Right cardiac atrium (tissue), 5 donors: ENCODE results near the gene TKT. TPM values are rescaled to one million over a fixed set of nuclear protein-coding genes. Genes with fewer than 3 reads are reported as not detected.

ENCODE experiments used
- ATAC-seq, 2 donors: fragments of 200-7000 bp; cut with Tn5 transposase; one replicate each; pipeline versions ENCODE4 v1.8.0 to v1.9.1; 2020; ENCODE audit warnings: moderate library complexity in 2 of 2, mild to moderate bottlenecking in 1 of 2
- DNase-seq, 3 donors: peaks; one replicate each; pipeline ENCODE4 v3.0.0-alpha.2; 2020
- H3K27ac ChIP-seq: one replicate; pipeline ENCODE4 v1.5.1; 2013; ENCODE audit warnings: mild to moderate bottlenecking, low read length, control low read depth, moderate library complexity
- H3K27me3 ChIP-seq: one replicate; pipeline ENCODE4 v1.6.1; 2013; ENCODE audit not compliant: control insufficient read depth, insufficient read depth
- H3K4me1 ChIP-seq: one replicate; pipeline ENCODE4 v1.6.1; 2013; ENCODE audit warnings: low read length; ENCODE audit not compliant: control insufficient read depth, insufficient read depth
- H3K4me3 ChIP-seq: one replicate; pipeline ENCODE4 v1.5.1; 2013; ENCODE audit warnings: low read length, control low read depth
- H3K9me3 ChIP-seq: one replicate; pipeline ENCODE4 v1.6.1; 2013; ENCODE audit warnings: low read length; ENCODE audit not compliant: control insufficient read depth
- WGBS: extraction: QIAGEN DNeasy Blood & Tissue Kit; methylation state at CpG from one replicate; pipeline ENCODE4 v1.1.7; 2013; 5-methylcytosine and 5-hydroxymethylcytosine counted together
- intact Hi-C, 4 donors: fragments of 100-400 bp; cut with DNase I; formaldehyde crosslinking; loops; one replicate each; pipeline versions ENCODE4 v1.11.0 to v1.14.0; 2022 to 2023
- polyA plus RNA-seq: library from polyadenylated mRNA; stranded (reverse); fragments of 200-250 nt; gene quantifications from one replicate; pipeline ENCODE4 v1.2.3, GENCODE V29; 2013
- total RNA-seq, 4 donors: library from RNA; stranded (reverse); fragmentation: NEBNext Ultra II Directional; extraction: Animal tissue kit (Norgen Biotek cat#: 25700); gene quantifications; one replicate each; pipeline ENCODE4 v1.2.1, GENCODE V29; 2021
- donor health status: healthy with polysubstance abuse.
- donor health status: DM: no; HTN: yes; CAD: no.
- donor health status: DM: no; HTN: no; CAD: no.
- donor health status: DM: no; HTN: yes; CAD: no; lungs with severe emphysema.
- donor health status: DM: yes; HTN: yes; CAD: no.

TKT gene
- total and polyA plus RNA-seq, 5 donors = 37.7 to 61.8 (median 41.9) TPM

GRCh38 chr3:53250881-53251605 is 4.8 kb downstream of the TKT start:
- DNase-seq (peak in 2 of 3 donors; percentile 7 to 48), ATAC-seq (no peak)
- intact Hi-C loops = no loop called here
- no peaks in the 10 kb centered on the region for H3K9me3 ChIP-seq
- no peak overlapping the region for H3K4me3 ChIP-seq
- 78% methylated on average over 4 of the region's 4 CpGs for WGBS
- peak overlapping the region; percentile 25 for H3K27ac ChIP-seq
- H3K4me1 ChIP-seq = peaks cover 13% of the 10 kb centered on the region
- no peaks in the 10 kb centered on the region for H3K27me3 ChIP-seq

- no peak overlapping the region for H3K27ac ChIP-seq
- H3K4me1 ChIP-seq = peaks cover 13% of the 10 kb centered on the region
- intact Hi-C loops = no loop called here
- DNase-seq (peak in 1 of 3 donors; percentile 6), ATAC-seq (no peak)
- 94% methylated on average over 3 of the region's 3 CpGs for WGBS
- H3K9me3 ChIP-seq = no peaks in the 10 kb centered on the region
- H3K4me3 ChIP-seq = no peak overlapping the region
- H3K27me3 ChIP-seq = no peaks in the 10 kb centered on the region
These were observed 5.4 kb downstream of the TKT start for GRCh38 chr3:53250453-53250852.

GRCh38 chr3:53248161-53248560 is 7.7 kb downstream of the TKT start:
- intact Hi-C loops = no loop called here
- no peak overlapping the region for H3K27ac ChIP-seq
- no peaks in the 10 kb centered on the region for H3K9me3 ChIP-seq
- peaks cover 14% of the 10 kb centered on the region for H3K4me1 ChIP-seq
- H3K4me3 ChIP-seq = no peak overlapping the region
- 88% methylated on average over 6 of the region's 6 CpGs for WGBS
- DNase-seq (no peak), ATAC-seq (no peak)
- H3K27me3 ChIP-seq = no peaks in the 10 kb centered on the region

GRCh38 chr3:53247619-53248018 is 8.2 kb downstream of the TKT start:
- DNase-seq (no peak), ATAC-seq (no peak)
- Histone ChIP-seq H3K4me1 (peaks cover 17% of the 10 kb centered on the region), H3K27ac (no peak overlapping the region), H3K4me3 (no peak overlapping the region), H3K9me3 (no peaks in the 10 kb centered on the region), H3K27me3 (no peaks in the 10 kb centered on the region)
- intact Hi-C loops = no loop called here
- 72% methylated on average over 2 of the region's 2 CpGs for WGBS

GRCh38 chr3:53244271-53244670 is 11.6 kb downstream of the TKT start:
- H3K9me3 ChIP-seq = no peaks in the 10 kb centered on the region
- no peaks in the 10 kb centered on the region for H3K27me3 ChIP-seq
- WGBS = 76% methylated on average over 8 of the region's 8 CpGs
- ATAC-seq (no peak), DNase-seq (peak in 1 of 3 donors; percentile 50)
- intact Hi-C loops = no loop called here
- H3K4me3 ChIP-seq = no peak overlapping the region
- no peak overlapping the region for H3K27ac ChIP-seq
- H3K4me1 ChIP-seq = peaks cover 15% of the 10 kb centered on the region

- Histone ChIP-seq H3K27me3 (no peaks in the 10 kb centered on the region), H3K4me3 (no peak overlapping the region), H3K4me1 (peaks cover 15% of the 10 kb centered on the region), H3K27ac (no peak overlapping the region), H3K9me3 (no peaks in the 10 kb centered on the region)
- ATAC-seq = no peak
- intact Hi-C loops = no loop called here
- DNase-seq = peak in 1 of 3 donors; percentile 26
- 77% methylated on average over 8 of the region's 8 CpGs for WGBS
These were observed 12.0 kb downstream of the TKT start for GRCh38 chr3:53243785-53244184.

- no peaks in the 10 kb centered on the region for H3K27me3 ChIP-seq
- DNase-seq (peak in 2 of 3 donors; percentile 50 to 51), ATAC-seq (peak; percentile 18 to 29)
- no peaks in the 10 kb centered on the region for H3K9me3 ChIP-seq
- no peak overlapping the region for H3K27ac ChIP-seq
- 70% methylated on average over 14 of the region's 14 CpGs for WGBS
- H3K4me3 ChIP-seq = no peak overlapping the region
- intact Hi-C loops = no loop called here
- H3K4me1 ChIP-seq = peaks cover 16% of the 10 kb centered on the region
These were observed 12.7 kb downstream of the TKT start for GRCh38 chr3:53243165-53243564.

GRCh38 chr3:53242642-53243041 is 13.2 kb downstream of the TKT start:
- Histone ChIP-seq H3K4me3 (no peak overlapping the region), H3K27ac (no peak overlapping the region), H3K27me3 (no peaks in the 10 kb centered on the region), H3K9me3 (no peaks in the 10 kb centered on the region), H3K4me1 (peaks cover 16% of the 10 kb centered on the region)
- DNase-seq = peak in 1 of 3 donors; percentile 41
- no peak for ATAC-seq
- WGBS = 69% methylated on average over 4 of the region's 4 CpGs
- intact Hi-C loops = no loop called here

GRCh38 chr3:53242155-53242554 is 13.7 kb downstream of the TKT start:
- intact Hi-C loops = no loop called here
- H3K4me1 ChIP-seq = peaks cover 16% of the 10 kb centered on the region
- H3K27me3 ChIP-seq = no peaks in the 10 kb centered on the region
- H3K4me3 ChIP-seq = no peak overlapping the region
- no peaks in the 10 kb centered on the region for H3K9me3 ChIP-seq
- 83% methylated on average over 7 of the region's 7 CpGs for WGBS
- no peak overlapping the region for H3K27ac ChIP-seq
- DNase-seq (peak in 1 of 3 donors; percentile 45), ATAC-seq (peak in 1 of 2 donors; percentile 33)

GRCh38 chr3:53240989-53241972 is 14.5 kb downstream of the TKT start:
- no peak overlapping the region for H3K27ac ChIP-seq
- peaks cover 18% of the 10 kb centered on the region for H3K4me1 ChIP-seq
- no peak for ATAC-seq
- intact Hi-C loops = no loop called here
- no peaks in the 10 kb centered on the region for H3K27me3 ChIP-seq
- DNase-seq = peak in 1 of 3 donors; percentile 36
- no peak overlapping the region for H3K4me3 ChIP-seq
- WGBS = 88% methylated on average over 28 of the region's 28 CpGs
- H3K9me3 ChIP-seq = no peaks in the 10 kb centered on the region

GRCh38 chr3:53239800-53240199 is 16.0 kb downstream of the TKT start:
- intact Hi-C loops = no loop called here
- Histone ChIP-seq H3K27me3 (no peaks in the 10 kb centered on the region), H3K27ac (no peak overlapping the region), H3K9me3 (no peaks in the 10 kb centered on the region), H3K4me1 (peaks cover 24% of the 10 kb centered on the region), H3K4me3 (no peak overlapping the region)
- WGBS = 93% methylated on average over 5 of the region's 5 CpGs
- no peak for ATAC-seq
- peak in 1 of 3 donors; percentile 12 for DNase-seq
